Nephron (organoid): ENCODE data around the gene DRICH1.
"Not testable (repeated sequence)": the region's sequence is repeated elsewhere in the genome, so short reads cannot be mapped to it uniquely, and the experiment has no call there.

Source experiments
- H3K27ac Mint-ChIP-seq, 3 experiments: 2 replicates each; pipeline ENCODE4 v1.8.0; 2020; ENCODE audit warnings: mixed read lengths in 3 of 3, mild to moderate bottlenecking in 2 of 3, moderate library complexity in 1 of 3
- H3K27me3 Mint-ChIP-seq: 2 replicates; pipeline ENCODE4 v1.8.0; 2021; ENCODE audit warnings: low read depth, mild to moderate bottlenecking, moderate library complexity, mixed read lengths
- H3K36me3 Mint-ChIP-seq: 2 replicates; pipeline ENCODE4 v1.8.0; 2020; ENCODE audit warnings: low read depth, mixed read lengths
- H3K4me1 Mint-ChIP-seq: 2 replicates; pipeline ENCODE4 v1.8.0; 2020; ENCODE audit warnings: mixed read lengths
- H3K4me3 Mint-ChIP-seq, 3 experiments: 2 replicates each; pipeline ENCODE4 v1.8.0; 2020; ENCODE audit warnings: mild to moderate bottlenecking in 3 of 3, mixed read lengths in 3 of 3, moderate library complexity in 2 of 3
- H3K9me3 Mint-ChIP-seq: 2 replicates; pipeline ENCODE4 v1.8.0; 2020; ENCODE audit warnings: mixed read lengths
- TF ChIP-seq, protein P1 (sequence below), 3 experiments: fragments of 200-600 bp; sonication (generic); IDR thresholded peaks; one replicate each; pipeline ENCODE4 v1.5.0; 2021; ENCODE audit warnings: antibody characterized with exemption in 3 of 3; ENCODE audit not compliant: unreplicated experiment in 3 of 3

DRICH1 gene

DNA sequence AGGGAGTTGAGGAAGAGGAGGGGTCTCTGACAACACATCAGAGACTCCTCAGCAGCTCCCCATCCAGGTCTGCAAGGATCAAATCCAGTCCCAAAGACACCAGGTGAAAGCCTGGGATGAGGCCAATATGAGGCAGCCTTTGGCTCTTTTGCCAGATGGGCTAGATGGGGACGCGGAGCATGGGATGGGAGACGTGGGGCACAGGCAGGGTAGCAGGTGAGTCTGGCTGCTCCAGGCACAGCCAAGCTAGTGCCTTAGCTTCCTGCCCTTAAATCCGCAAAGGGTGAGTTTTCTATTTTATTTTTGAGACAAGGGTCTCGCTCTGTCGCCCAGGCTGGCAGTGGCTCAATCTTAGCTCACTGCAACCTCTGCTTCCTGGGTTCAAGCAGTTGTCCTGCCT lies 19.6 kb upstream of the DRICH1 start:
- H3K4me3 Mint-ChIP-seq, result no peak overlapping the region
- H3K27me3 Mint-ChIP-seq, result no peaks in the 10 kb centered on the region
- no peaks in the 10 kb centered on the region for H3K4me1 Mint-ChIP-seq
- TF ChIP-seq, protein P1, sequence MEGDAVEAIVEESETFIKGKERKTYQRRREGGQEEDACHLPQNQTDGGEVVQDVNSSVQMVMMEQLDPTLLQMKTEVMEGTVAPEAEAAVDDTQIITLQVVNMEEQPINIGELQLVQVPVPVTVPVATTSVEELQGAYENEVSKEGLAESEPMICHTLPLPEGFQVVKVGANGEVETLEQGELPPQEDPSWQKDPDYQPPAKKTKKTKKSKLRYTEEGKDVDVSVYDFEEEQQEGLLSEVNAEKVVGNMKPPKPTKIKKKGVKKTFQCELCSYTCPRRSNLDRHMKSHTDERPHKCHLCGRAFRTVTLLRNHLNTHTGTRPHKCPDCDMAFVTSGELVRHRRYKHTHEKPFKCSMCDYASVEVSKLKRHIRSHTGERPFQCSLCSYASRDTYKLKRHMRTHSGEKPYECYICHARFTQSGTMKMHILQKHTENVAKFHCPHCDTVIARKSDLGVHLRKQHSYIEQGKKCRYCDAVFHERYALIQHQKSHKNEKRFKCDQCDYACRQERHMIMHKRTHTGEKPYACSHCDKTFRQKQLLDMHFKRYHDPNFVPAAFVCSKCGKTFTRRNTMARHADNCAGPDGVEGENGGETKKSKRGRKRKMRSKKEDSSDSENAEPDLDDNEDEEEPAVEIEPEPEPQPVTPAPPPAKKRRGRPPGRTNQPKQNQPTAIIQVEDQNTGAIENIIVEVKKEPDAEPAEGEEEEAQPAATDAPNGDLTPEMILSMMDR (IDR thresholded peaks at IDR 0.05; ENCODE audit: unreplicated experiment in 3 of 3), result no peak
- no peak overlapping the region for H3K27ac Mint-ChIP-seq
- H3K36me3 Mint-ChIP-seq, result peaks cover 12% of the 10 kb centered on the region
- no peaks in the 10 kb centered on the region for H3K9me3 Mint-ChIP-seq

DNA sequence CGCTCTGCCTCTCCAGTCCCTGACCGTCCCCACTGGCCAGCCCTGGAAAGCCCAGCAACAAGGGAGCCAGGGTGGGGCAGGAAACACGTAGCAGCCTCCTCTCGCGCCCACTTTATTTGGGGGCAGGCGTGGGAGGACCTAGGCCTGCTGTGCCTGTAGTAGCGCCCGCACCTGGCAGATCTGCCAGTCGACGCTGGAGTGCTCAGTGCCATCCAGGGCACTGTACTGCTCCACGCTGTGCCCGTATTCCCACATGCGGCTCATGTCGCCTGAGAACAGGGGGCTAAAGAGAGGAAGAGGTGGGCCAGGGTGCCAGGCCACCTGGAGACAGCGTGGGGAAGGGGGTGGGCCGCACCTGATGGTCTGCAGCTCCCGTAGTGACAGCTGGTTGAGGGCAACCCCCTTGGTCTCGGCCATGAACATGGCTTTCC lies 17.0 kb upstream of the DRICH1 start:
- TF ChIP-seq, protein P1 (IDR thresholded peaks at IDR 0.05; ENCODE audit: unreplicated experiment in 3 of 3), result no peak
- no peaks in the 10 kb centered on the region for H3K9me3 Mint-ChIP-seq
- H3K36me3 Mint-ChIP-seq, result peaks cover 6% of the 10 kb centered on the region
- no peaks in the 10 kb centered on the region for H3K27me3 Mint-ChIP-seq
- no peak overlapping the region for H3K4me3 Mint-ChIP-seq
- H3K27ac Mint-ChIP-seq, result no peak overlapping the region
- H3K4me1 Mint-ChIP-seq, result no peaks in the 10 kb centered on the region

DNA sequence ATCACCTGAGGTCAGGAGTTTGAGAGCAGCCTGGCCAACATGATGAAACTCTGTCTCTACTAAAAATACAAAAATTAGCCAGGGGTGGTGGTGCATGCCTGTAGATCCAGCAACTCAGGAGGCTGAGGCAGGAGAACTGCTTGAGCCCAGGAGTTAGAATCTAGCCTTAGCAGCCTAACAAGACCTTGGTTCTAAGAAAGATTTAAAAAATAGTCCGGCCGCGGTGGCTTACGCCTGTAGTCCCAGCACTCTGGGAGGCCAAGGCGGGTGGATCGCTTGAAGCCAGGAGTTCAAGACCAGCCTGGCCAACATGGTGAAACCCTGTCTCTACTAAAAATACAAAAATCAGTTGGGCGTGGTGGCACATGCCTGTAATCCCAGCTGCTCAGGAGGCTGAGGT lies 14.4 kb upstream of the DRICH1 start:
- not testable (repeated sequence) for H3K36me3 Mint-ChIP-seq, H3K27me3 Mint-ChIP-seq, H3K4me3 Mint-ChIP-seq, H3K27ac Mint-ChIP-seq, H3K9me3 Mint-ChIP-seq, H3K4me1 Mint-ChIP-seq

DNA sequence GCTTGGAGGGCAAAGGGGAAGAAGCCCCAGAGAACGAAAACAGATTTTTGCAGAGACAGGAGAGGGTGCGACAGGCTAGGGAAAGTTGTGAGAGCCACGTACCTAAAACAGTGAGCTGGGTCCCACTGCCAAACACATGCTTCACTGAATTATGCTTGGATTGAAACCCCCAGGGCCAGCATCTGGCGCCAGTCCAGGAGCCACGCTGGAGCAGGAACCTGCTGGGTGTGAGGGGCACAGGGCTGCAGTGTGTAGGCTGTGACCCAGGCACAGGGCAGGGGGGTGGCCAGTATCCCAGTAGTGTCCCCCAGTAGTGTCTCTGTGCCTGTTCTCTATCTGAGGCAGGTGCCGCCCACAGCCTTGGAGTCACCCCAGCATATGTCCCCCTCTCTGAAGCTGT lies 8.1 kb upstream of the DRICH1 start:
- H3K27ac Mint-ChIP-seq, H3K4me3 Mint-ChIP-seq, H3K27me3 Mint-ChIP-seq, H3K4me1 Mint-ChIP-seq, H3K9me3 Mint-ChIP-seq: not testable (repeated sequence)
- peaks cover 16% of the 10 kb centered on the region for H3K36me3 Mint-ChIP-seq

DNA sequence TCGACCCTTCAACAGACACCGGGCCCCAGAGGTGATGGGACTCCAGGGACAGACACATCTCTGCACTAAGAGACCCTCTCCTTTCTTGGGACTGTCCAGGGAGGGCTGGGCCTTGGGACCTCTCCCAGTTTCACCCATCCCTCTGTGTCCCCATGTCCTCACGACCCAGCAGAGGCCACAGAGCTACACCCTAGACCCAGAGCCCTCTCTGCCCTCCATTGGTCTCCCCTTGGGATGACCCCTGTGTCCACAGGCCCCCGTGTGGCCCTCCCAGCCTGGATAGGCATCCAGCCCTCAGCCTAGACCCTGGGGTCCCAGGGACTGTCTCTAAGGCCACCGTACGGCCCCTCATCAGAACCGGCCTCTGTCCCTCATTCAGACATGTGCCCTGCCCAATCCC lies 7.5 kb upstream of the DRICH1 start:
- TF ChIP-seq, protein P1 (IDR thresholded peaks at IDR 0.05; ENCODE audit: unreplicated experiment in 3 of 3), result no peak
- H3K4me1 Mint-ChIP-seq, result no peaks in the 10 kb centered on the region
- peaks cover 16% of the 10 kb centered on the region for H3K36me3 Mint-ChIP-seq
- H3K27me3 Mint-ChIP-seq, result no peaks in the 10 kb centered on the region
- no peak overlapping the region for H3K27ac Mint-ChIP-seq
- H3K4me3 Mint-ChIP-seq, result no peak overlapping the region
- no peaks in the 10 kb centered on the region for H3K9me3 Mint-ChIP-seq

DNA sequence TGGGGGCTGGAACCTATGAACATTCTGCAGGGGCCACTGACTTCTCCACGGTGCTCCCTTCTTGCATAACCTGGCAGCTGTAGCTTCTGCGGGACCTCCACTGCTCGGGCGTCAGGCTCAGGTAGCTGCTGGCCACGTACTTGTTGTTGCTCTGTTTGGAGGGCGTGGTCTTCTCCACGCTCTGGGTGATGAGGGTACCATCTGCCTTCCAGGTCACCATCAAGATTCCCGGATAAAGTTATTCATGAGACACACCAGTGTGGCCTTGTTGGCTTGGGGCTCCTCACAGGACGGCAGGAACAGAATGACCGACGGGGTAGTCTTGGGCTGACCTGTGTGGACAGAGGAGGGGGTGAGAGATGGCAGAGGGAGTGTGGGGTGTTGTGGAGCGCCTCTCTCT lies 6.5 kb upstream of the DRICH1 start:
- Mint-ChIP-seq H3K27ac (no peak overlapping the region), H3K9me3 (no peaks in the 10 kb centered on the region), H3K36me3 (peaks cover 16% of the 10 kb centered on the region), H3K4me1 (no peaks in the 10 kb centered on the region), H3K27me3 (no peaks in the 10 kb centered on the region), H3K4me3 (no peak overlapping the region)
- TF ChIP-seq, protein P1 (IDR thresholded peaks at IDR 0.05; ENCODE audit: unreplicated experiment in 3 of 3), result no peak

DNA sequence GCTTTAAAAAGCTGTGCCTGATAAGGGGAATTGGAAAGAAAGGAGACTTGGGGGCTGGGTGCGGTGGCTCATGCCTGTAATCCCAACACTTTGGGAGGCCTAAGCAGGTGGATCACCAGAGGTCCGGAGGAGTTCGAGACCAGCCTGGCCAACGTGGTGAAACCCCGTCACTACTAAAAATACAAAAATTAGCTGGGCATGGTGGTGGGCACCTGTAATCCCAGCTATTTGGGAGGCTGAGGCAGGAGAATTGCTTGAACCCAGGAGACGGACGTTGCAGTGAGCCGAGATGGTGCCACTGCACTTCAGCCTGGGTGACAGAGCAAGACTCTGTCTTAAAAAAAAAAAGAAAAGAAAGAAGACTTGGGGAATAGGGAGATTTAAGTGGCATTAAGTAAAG lies 3.2 kb upstream of the DRICH1 start:
- H3K36me3 Mint-ChIP-seq, H3K27me3 Mint-ChIP-seq, H3K9me3 Mint-ChIP-seq, H3K4me3 Mint-ChIP-seq, H3K27ac Mint-ChIP-seq, H3K4me1 Mint-ChIP-seq: not testable (repeated sequence)

DNA sequence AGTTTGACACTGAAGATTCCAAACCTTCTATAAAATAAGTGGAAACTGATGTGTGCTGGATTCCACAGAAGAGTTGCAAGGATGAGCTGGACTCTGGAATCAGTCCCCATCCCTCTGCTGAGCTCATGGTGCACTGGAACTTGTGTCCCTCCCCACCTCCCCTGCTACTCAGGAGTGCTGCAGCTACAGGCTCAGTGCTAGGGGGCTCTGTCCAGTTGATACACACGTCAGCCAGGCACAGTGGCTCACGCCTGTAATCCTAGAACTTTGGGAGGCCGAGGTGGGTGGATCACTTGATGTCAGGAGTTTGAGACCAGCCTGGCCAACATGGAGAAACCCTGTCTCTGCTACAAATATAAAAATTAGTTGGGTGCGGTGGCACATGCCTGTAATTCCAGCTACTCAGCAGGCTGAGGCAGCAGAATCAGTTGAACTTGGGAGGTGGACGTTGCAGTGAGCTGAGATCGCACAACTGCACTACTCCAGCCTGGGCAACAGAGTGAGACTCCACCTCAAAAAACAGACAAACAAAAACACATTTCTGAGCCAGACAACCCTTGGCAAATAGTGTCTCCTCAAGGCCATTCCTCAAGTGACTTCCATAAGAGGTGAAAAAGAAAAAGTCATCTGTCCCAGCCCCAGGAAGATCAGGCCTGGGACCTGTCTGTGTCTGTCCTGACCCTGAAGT lies 3.9 kb downstream of the DRICH1 start:
- not testable (repeated sequence) for H3K4me1 Mint-ChIP-seq, H3K9me3 Mint-ChIP-seq, H3K36me3 Mint-ChIP-seq, H3K27me3 Mint-ChIP-seq, H3K4me3 Mint-ChIP-seq, H3K27ac Mint-ChIP-seq

DNA sequence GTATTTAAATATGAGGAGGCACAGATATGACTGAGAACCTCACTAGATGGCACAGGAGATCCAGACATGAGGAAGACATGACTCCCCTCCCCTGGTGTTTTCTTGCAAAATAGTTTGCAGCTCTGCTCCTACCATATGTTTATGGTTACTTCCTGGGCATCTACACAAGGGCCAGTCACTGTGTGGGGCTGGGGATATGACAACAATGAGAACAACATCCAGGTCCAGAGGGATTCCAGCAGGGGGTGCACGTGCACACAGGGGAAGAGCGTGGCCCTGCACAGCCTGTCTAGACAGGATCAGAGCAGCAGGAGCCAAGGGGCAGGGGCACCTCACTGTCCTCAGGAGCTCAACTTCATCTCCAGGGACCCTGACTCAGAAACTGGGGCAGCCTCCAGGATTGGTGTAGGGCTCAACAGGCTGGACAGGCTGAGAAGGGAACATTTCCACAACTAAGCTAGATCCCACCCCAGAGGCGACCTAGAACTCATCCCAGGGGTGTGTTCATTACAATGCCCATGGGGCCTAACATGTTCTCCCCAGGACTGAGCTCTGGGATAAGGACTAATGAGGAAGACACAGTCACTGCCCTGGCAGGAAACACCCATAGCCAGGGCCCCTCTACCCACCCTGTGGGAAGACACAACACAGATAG lies 4.6 kb downstream of the DRICH1 start:
- H3K36me3 Mint-ChIP-seq, H3K27me3 Mint-ChIP-seq: not testable (repeated sequence)

More for the DNA sequence above, 4.6 kb downstream of the DRICH1 start:
- H3K27ac Mint-ChIP-seq, H3K4me1 Mint-ChIP-seq, H3K4me3 Mint-ChIP-seq, H3K9me3 Mint-ChIP-seq: not testable (repeated sequence)
